Glutamatergic neuron (in vitro differentiated cells): Measurements from ENCODE around the gene GRAMD1C. TPM values are rescaled to one million over a fixed set of nuclear protein-coding genes. Genes with fewer than 3 reads are reported as not detected.

Source experiments
- DNase-seq: peaks from one replicate; pipeline ENCODE4 v3.0.0; 2022
- H3K27ac Mint-ChIP-seq: one replicate; pipeline ENCODE4 v1.8.0; 2020; ENCODE audit warnings: mild to moderate bottlenecking, mixed read lengths, inconsistent platforms; ENCODE audit not compliant: unreplicated experiment
- H3K27me3 Mint-ChIP-seq: one replicate; pipeline ENCODE4 v1.8.0; 2020; ENCODE audit warnings: mild to moderate bottlenecking, moderate library complexity, mixed read lengths, inconsistent platforms; ENCODE audit not compliant: unreplicated experiment
- H3K36me3 Mint-ChIP-seq: one replicate; pipeline ENCODE4 v1.8.0; 2020; ENCODE audit warnings: mild to moderate bottlenecking, mixed read lengths, inconsistent platforms; ENCODE audit not compliant: unreplicated experiment
- H3K4me1 Mint-ChIP-seq: one replicate; pipeline ENCODE4 v1.8.0; 2020; ENCODE audit warnings: mild to moderate bottlenecking, low read depth, mixed read lengths, inconsistent platforms; ENCODE audit not compliant: unreplicated experiment
- H3K4me3 Mint-ChIP-seq: one replicate; pipeline ENCODE4 v1.8.0; 2020; ENCODE audit warnings: mild to moderate bottlenecking, mixed read lengths, inconsistent platforms; ENCODE audit not compliant: unreplicated experiment
- H3K9me3 Mint-ChIP-seq: one replicate; pipeline ENCODE4 v1.8.0; 2020; ENCODE audit warnings: mild to moderate bottlenecking, moderate library complexity, mixed read lengths, inconsistent platforms; ENCODE audit not compliant: unreplicated experiment
- total RNA-seq: library from RNA; stranded (reverse); fragmentation: NEBNext Ultra II Directional; extraction: Animal tissue kit (Norgen Biotek cat#: 25700); gene quantifications from one replicate; pipeline ENCODE4 v1.2.1, GENCODE V29; 2021; ENCODE audit not compliant: unreplicated experiment
- TF ChIP-seq, protein P1 (sequence below): fragments of 200-600 bp; sonication (generic); IDR thresholded peaks from one replicate; pipeline ENCODE4 v1.5.0; 2021; ENCODE audit not compliant: partially characterized antibody, unreplicated experiment

Gene GRAMD1C
- total RNA-seq, 1 donor from 2014 or later, result 2.1 TPM

DNA sequence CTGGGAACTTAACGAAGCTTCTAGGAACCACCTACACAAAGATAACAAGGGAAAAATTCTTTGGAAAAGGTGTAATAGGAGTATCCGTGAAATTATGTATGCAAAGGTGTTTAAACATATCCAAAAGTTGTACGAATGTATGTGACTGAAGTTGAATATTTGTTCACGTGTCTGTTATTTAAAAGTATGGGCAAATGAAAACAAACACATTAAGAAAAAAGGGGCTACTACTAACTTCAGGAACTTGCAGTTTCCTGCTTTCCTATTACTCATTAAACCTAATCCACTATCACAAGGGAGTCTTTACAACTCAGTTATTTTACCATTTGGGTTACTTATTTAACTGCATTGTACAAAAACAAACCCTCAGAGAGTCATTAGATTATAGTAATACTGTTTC lies 33.9 kb upstream of the GRAMD1C start:
- Mint-ChIP-seq H3K4me1 (no peaks in the 10 kb centered on the region), H3K27me3 (no peaks in the 10 kb centered on the region), H3K36me3 (no peaks in the 10 kb centered on the region), H3K27ac (no peak overlapping the region), H3K9me3 (no peaks in the 10 kb centered on the region), H3K4me3 (no peak overlapping the region)
- no peak for DNase-seq
- TF ChIP-seq, protein P1, sequence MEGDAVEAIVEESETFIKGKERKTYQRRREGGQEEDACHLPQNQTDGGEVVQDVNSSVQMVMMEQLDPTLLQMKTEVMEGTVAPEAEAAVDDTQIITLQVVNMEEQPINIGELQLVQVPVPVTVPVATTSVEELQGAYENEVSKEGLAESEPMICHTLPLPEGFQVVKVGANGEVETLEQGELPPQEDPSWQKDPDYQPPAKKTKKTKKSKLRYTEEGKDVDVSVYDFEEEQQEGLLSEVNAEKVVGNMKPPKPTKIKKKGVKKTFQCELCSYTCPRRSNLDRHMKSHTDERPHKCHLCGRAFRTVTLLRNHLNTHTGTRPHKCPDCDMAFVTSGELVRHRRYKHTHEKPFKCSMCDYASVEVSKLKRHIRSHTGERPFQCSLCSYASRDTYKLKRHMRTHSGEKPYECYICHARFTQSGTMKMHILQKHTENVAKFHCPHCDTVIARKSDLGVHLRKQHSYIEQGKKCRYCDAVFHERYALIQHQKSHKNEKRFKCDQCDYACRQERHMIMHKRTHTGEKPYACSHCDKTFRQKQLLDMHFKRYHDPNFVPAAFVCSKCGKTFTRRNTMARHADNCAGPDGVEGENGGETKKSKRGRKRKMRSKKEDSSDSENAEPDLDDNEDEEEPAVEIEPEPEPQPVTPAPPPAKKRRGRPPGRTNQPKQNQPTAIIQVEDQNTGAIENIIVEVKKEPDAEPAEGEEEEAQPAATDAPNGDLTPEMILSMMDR, result no peak

DNA sequence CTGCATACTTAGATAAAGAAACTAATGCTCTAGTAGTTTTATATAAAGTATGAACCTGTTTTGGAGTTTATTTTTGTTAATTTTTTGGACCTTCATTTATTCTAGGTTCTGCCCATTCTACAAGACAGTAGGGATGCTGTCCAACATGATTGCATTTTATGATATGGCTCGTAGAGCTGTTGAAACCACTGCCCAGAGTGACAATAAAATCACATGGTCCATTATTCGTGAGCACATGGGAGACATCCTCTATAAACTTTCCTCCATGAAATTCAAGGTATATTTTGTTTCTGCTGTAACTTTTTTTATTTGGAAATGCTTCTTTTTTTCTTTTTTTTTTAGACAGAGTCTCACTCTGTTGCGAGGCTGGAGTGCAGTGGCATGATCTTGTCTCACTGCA lies 33.3 kb upstream of the GRAMD1C start:
- Mint-ChIP-seq H3K27ac (no peak overlapping the region), H3K9me3 (no peaks in the 10 kb centered on the region), H3K4me1 (no peaks in the 10 kb centered on the region), H3K36me3 (no peaks in the 10 kb centered on the region), H3K27me3 (no peaks in the 10 kb centered on the region), H3K4me3 (no peak overlapping the region)
- TF ChIP-seq, protein P1, result no peak
- DNase-seq, result no peak

DNA sequence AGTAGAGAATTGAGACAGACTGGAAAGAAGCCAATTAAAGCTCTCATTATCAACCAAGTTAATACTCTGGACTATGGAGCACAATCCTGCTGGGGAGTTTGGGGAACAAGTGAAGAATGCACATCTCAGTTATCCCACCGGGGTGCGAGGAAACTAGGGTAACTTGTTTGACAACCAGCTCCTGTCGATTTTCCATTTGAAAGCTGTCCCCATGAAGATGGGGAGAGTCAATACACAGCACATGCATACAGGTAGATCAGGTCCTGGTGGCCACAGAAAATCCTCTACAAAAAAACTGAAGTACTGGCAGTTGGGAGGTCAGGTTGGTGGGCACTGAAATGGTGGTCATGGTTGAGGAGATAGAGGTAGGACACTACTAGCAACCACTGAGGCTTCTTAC lies 25.7 kb upstream of the GRAMD1C start:
- Mint-ChIP-seq H3K4me3 (no peak overlapping the region), H3K36me3 (no peaks in the 10 kb centered on the region), H3K27ac (no peak overlapping the region), H3K27me3 (peaks cover 3% of the 10 kb centered on the region), H3K4me1 (no peaks in the 10 kb centered on the region), H3K9me3 (no peaks in the 10 kb centered on the region)
- TF ChIP-seq, protein P1, result no peak
- no peak for DNase-seq

DNA sequence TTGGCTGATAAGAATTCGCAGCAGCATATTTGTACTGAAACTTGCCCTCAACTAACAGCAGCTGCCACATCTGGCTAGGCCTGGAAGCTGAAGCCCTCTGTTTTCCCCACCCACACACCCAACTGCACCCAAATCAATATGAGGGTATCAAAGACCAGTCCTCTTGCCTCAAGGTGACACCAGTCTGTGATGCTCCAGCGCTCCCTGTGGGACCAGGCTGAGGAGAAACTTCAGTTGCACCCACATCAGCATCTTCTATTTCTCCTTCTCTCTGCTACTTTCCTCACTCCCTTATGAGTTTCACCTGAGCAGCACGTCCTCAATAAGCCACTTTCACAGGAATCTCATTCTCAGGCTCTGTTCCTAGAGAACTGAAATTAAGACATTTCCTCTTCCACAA lies 18.7 kb upstream of the GRAMD1C start:
- no peaks in the 10 kb centered on the region for H3K36me3 Mint-ChIP-seq
- H3K4me1 Mint-ChIP-seq, result no peaks in the 10 kb centered on the region
- no peaks in the 10 kb centered on the region for H3K9me3 Mint-ChIP-seq
- no peak overlapping the region for H3K27ac Mint-ChIP-seq
- H3K4me3 Mint-ChIP-seq, result no peak overlapping the region
- no peak for DNase-seq
- TF ChIP-seq, protein P1, result no peak
- H3K27me3 Mint-ChIP-seq, result peaks cover 1% of the 10 kb centered on the region

DNA sequence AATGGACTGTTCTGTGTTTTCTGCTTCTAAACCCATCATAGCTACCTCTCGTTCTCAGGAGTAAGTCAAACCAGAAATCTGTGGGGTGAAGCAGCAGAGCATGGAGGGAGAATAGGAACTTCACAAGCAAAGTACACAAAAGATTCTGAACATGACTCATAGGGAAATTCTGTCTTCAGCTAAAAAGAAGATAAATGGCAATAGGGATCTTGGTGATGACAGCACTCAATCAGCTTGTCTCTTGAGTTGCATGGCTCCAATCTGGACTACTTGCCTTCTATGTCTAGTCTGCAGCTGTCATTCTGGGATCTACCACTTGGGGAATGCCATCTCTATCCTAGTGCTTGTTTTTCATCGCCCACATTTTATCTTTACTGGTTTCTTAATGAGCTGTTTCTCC lies 13.5 kb upstream of the GRAMD1C start:
- TF ChIP-seq, protein P1, result peak; percentile 8
- Mint-ChIP-seq H3K4me3 (no peak overlapping the region), H3K9me3 (no peaks in the 10 kb centered on the region), H3K4me1 (no peaks in the 10 kb centered on the region), H3K36me3 (no peaks in the 10 kb centered on the region), H3K27me3 (peaks cover 3% of the 10 kb centered on the region), H3K27ac (no peak overlapping the region)
- no peak for DNase-seq
